B cell (primary cell): ENCODE data around the gene ARHGEF17.

Source experiments
- EZH2 ChIP-seq: IDR thresholded peaks from 2 replicates; pipeline ENCODE4 v1.6.1; 2012; ENCODE audit warnings: borderline replicate concordance, low read depth, mild to moderate bottlenecking, moderate library complexity, low read length; ENCODE audit not compliant: insufficient read depth, poor library complexity, severe bottlenecking
- TF ChIP-seq, protein P1 (sequence below): fragments of 200-600 bp; IDR thresholded peaks from one replicate; pipeline ENCODE4 v1.8.0; 2022; ENCODE audit warnings: antibody characterized with exemption, mild to moderate bottlenecking

DNA sequence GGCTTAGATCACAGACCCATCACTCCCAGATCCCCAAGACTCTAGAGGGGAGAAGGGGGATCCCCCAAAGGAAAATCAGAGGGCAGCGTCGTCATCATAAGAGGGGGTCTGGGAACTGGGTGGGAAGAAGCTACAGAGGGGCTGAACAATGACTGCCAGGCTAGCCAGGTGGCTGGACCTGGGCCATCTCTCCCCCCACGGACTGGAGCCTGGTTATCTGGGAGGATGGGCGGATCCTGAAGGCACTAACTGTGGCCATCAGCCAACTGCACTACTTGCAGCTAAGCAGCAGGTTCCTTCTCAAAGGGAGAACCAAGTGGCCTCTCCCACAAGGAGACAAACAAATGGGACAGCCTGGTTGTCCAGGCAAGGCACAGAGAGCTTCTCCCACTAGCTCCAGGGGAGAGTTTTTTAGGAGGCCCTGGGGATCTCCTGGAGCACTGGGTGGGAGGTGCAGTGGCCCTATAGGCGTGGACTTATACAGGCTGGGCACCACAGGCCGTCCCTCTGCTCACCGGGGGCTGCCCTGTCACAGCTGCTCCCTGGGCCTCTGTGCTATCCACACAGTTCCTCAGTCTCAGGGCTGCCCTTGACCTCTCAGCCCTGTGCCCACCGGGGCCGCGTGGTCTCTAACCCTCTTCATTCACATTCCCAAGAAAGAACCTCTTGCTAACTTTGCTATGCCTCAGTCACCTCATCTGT lies 20.5 kb upstream of the ARHGEF17 start:
- TF ChIP-seq, protein P1, sequence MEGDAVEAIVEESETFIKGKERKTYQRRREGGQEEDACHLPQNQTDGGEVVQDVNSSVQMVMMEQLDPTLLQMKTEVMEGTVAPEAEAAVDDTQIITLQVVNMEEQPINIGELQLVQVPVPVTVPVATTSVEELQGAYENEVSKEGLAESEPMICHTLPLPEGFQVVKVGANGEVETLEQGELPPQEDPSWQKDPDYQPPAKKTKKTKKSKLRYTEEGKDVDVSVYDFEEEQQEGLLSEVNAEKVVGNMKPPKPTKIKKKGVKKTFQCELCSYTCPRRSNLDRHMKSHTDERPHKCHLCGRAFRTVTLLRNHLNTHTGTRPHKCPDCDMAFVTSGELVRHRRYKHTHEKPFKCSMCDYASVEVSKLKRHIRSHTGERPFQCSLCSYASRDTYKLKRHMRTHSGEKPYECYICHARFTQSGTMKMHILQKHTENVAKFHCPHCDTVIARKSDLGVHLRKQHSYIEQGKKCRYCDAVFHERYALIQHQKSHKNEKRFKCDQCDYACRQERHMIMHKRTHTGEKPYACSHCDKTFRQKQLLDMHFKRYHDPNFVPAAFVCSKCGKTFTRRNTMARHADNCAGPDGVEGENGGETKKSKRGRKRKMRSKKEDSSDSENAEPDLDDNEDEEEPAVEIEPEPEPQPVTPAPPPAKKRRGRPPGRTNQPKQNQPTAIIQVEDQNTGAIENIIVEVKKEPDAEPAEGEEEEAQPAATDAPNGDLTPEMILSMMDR, result no peak
- TF ChIP-seq EZH2, result no peak
